K562 (cell line): ENCODE data around the gene KIT. TPM values are rescaled to one million over a fixed set of nuclear protein-coding genes. Genes with fewer than 3 reads are reported as not detected.

Source experiments
- ATAC-seq: fragments of 200-7000 bp; cut with Tn5 transposase; 3 replicates; pipeline ENCODE4 v1.9.1; 2020; ENCODE audit warnings: moderate library complexity
- BruUV-seq: library from RNA; stranded (reverse); fragments of 400-500 nt; replicated peaks from 2 replicates; lab custom pipeline; 2021; lab: Mats Ljungman, UMichigan
- CTCF ChIA-PET: fragments of 300-600 bp; formaldehyde crosslinking; extraction: SDS; loops from one replicate; lab custom pipeline; 2021; ENCODE audit warnings: low intra/inter-chr PET ratio; lab: Yijun Ruan, JAX
- POLR2A ChIA-PET: fragments of 300-600, 350-650 bp; sonication (Branson Sonifier 250); formaldehyde crosslinking; extraction: SDS; loops from one replicate; lab custom pipeline; 2021; ENCODE audit warnings: antibody characterized with exemption, inconsistent platforms; lab: Yijun Ruan, JAX
- DNase-seq, 4 experiments: peaks; one replicate each; pipeline versions ENCODE4 v3.0.0 to v3.0.0-alpha.2; 2011 to 2018; ENCODE audit warnings: low spot score in 3 of 4, mixed read lengths in 3 of 4; ENCODE audit errors: extremely low read depth in 1 of 4
- FAIRE-seq: peaks from 2 replicates; lab custom pipeline; 2011; peaks lifted over from hg19 to GRCh38; lab: Jason Lieb, UNC
- H2AFZ ChIP-seq: 2 replicates; pipeline ENCODE4 v1.6.0; 2011; ENCODE audit warnings: low read depth, low read length, control low read depth, inconsistent platforms
- H3K27ac ChIP-seq: fragments of 200-600 bp; 3 replicates; pipeline ENCODE4 v1.8.0; 2011; ENCODE audit warnings: low read depth, mild to moderate bottlenecking, control low read depth, inconsistent platforms, low read length, moderate library complexity, mixed read lengths; ENCODE audit errors: extremely low read depth
- H3K27me3 ChIP-seq, 2 experiments: fragments of 300-600 bp in 1 of 2; 2 replicates in 1 of 2; 3 replicates in 1 of 2; pipeline versions ENCODE4 v1.6.0 to v1.8.0; 2011; ENCODE audit warnings: inconsistent platforms in 2 of 2, low read length in 2 of 2, mild to moderate bottlenecking in 1 of 2, mixed read lengths in 1 of 2, moderate library complexity in 1 of 2; ENCODE audit not compliant: control insufficient read depth in 2 of 2, insufficient read depth in 2 of 2
- H3K36me3 ChIP-seq: fragments of 300-600 bp; 3 replicates; pipeline ENCODE4 v1.8.0; 2011; ENCODE audit warnings: mild to moderate bottlenecking, low read length, inconsistent platforms; ENCODE audit not compliant: control insufficient read depth, insufficient read depth
- H3K4me1 ChIP-seq, 2 experiments: fragments of 200-600 bp in 1 of 2; replicated peaks in 1 of 2; 2 replicates in 1 of 2; 3 replicates in 1 of 2; pipeline versions ENCODE4 v1.5.1 to v1.8.0; 2011; ENCODE audit warnings: inconsistent platforms in 2 of 2, low read length in 2 of 2, mild to moderate bottlenecking in 1 of 2, mixed read lengths in 1 of 2, moderate library complexity in 1 of 2; ENCODE audit not compliant: control insufficient read depth in 2 of 2, insufficient read depth in 2 of 2
- H3K4me2 ChIP-seq: 2 replicates; pipeline ENCODE4 v1.6.1; 2011; ENCODE audit warnings: low read length, control low read depth, inconsistent platforms, mixed read lengths; ENCODE audit not compliant: insufficient read depth
- H3K4me3 ChIP-seq: fragments of 200-600 bp; sonication (generic), shearing (Covaris generic); 2 replicates; pipeline ENCODE4 v1.5.1; 2016; ENCODE audit warnings: control low read depth, inconsistent platforms
- H3K79me2 ChIP-seq: fragments of 200-600 bp; 3 replicates; pipeline ENCODE4 v1.8.0; 2011; ENCODE audit warnings: low read length, inconsistent platforms; ENCODE audit not compliant: control insufficient read depth, insufficient read depth
- H3K9ac ChIP-seq, 2 experiments: 2 replicates each; pipeline versions ENCODE4 v1.6.0 to v1.6.1; 2011; ENCODE audit warnings: low read depth in 2 of 2, low read length in 2 of 2, control low read depth in 1 of 2, inconsistent platforms in 1 of 2, mild to moderate bottlenecking in 1 of 2, mixed read lengths in 1 of 2; ENCODE audit not compliant: insufficient read depth in 1 of 2
- H3K9me1 ChIP-seq: one replicate; pipeline ENCODE4 v1.6.0; 2011; ENCODE audit warnings: inconsistent platforms, mild to moderate bottlenecking, low read length, moderate library complexity; ENCODE audit not compliant: control insufficient read depth, insufficient read depth
- H3K9me3 ChIP-seq: replicated peaks from 2 replicates; pipeline ENCODE4 v1.5.1; 2011; ENCODE audit warnings: low read depth, low read length, inconsistent platforms; ENCODE audit not compliant: control insufficient read depth, insufficient read depth
- H4K20me1 ChIP-seq: replicated peaks from 2 replicates; pipeline ENCODE4 v1.6.1; 2011; ENCODE audit warnings: low read length, inconsistent platforms, mixed read lengths; ENCODE audit not compliant: control insufficient read depth, insufficient read depth
- ARID3A ChIP-seq: IDR thresholded peaks from 2 replicates; pipeline ENCODE4 v1.6.1; 2012; ENCODE audit warnings: low read depth, low read length, improper control_type of control experiment, borderline replicate concordance
- FOXJ3 ChIP-seq: sonication (generic); formaldehyde crosslinking; IDR thresholded peaks from 2 replicates; pipeline ENCODE4 v1.4.0; 2020; ENCODE audit warnings: mild to moderate bottlenecking, missing genetic modification reagents
- NCOA4 ChIP-seq: fragments of 450-650 bp; IDR thresholded peaks from 2 replicates; pipeline ENCODE4 v1.6.1; 2018; ENCODE audit warnings: mild to moderate bottlenecking; ENCODE audit not compliant: partially characterized antibody
- THRAP3 ChIP-seq: fragments of 450-650 bp; IDR thresholded peaks from 2 replicates; pipeline ENCODE4 v1.6.1; 2016; ENCODE audit warnings: mild to moderate bottlenecking, inconsistent platforms, borderline replicate concordance
- ZSCAN29 ChIP-seq: fragments of 450-650 bp; IDR thresholded peaks from 2 replicates; pipeline ENCODE4 v1.6.1; 2017
- WGBS: fragments of 100-300 bp; shearing (Covaris generic); methylation state at CpG from one replicate; pipeline ENCODE4 v1.1.6; 2016; ENCODE audit warnings: low coverage, mixed read lengths; ENCODE audit not compliant: insufficient coverage; ENCODE audit errors: missing lambda C conversion rate; 5-methylcytosine and 5-hydroxymethylcytosine counted together
- in situ Hi-C: fragments of 300-500 bp; cut with MboI; formaldehyde crosslinking; loops from 4 replicates; pipeline ENCODE4 v1.15.0; 2018; ENCODE audit warnings: inconsistent platforms, mixed read lengths
- intact Hi-C: fragments of 100-400 bp; cut with micrococcal nuclease; formaldehyde crosslinking; loops from 2 replicates; pipeline ENCODE4 v1.14.2; 2022
- polyA plus RNA-seq, 8 experiments: library from polyadenylated mRNA; depleted of rRNA in 4 of 8; stranded (reverse) in 5 of 8; unstranded in 3 of 8; fragments of >200 nt; fragmentation: Nextera tagmentation in 2 of 8; fragmentation: Illumina TruSeq in 1 of 8; extraction: Ambion mirVana in 2 of 8; extraction: Trizol in 1 of 8; gene quantifications; 2 replicates each; pipeline versions ENCODE4 v1.2.1 to v1.2.3, GENCODE V29; 2011 to 2014; ENCODE audit warnings: inconsistent platforms in 1 of 8, missing spikeins in 1 of 8
- total RNA-seq, 7 experiments: library from RNA; depleted of rRNA in 6 of 7; stranded (reverse); fragments of >200 nt in 6 of 7; fragmentation: Illumina TruSeq in 2 of 7; extraction: Trizol in 2 of 7; gene quantifications; 2 replicates each; pipeline versions ENCODE4 v1.2.1 to v1.2.3, GENCODE V29; 2011 to 2021; ENCODE audit warnings: low replicate concordance in 1 of 7

The KIT gene
- total and polyA plus RNA-seq, 9 of the 15 experiments (the other 6 are each of a cell fraction or from before 2014, with no cell fraction given): 0.27 to 5.6 (median 0.57) TPM

- WGBS: 14% methylated on average over 6 of the region's 6 CpGs
- no peak for TF ChIP-seq ARID3A
- no peak for TF ChIP-seq ZSCAN29
- TF ChIP-seq FOXJ3: no peak
- TF ChIP-seq THRAP3: no peak
- no peak for TF ChIP-seq NCOA4
- Histone ChIP-seq H3K27me3 (peaks cover 0 to 4% of the 10 kb centered on the region in 2 experiments; a peak in 1 of 5 replicates), H3K4me3 (no peak overlapping the region), H2AFZ (no peak overlapping the region), H3K4me2 (no peak overlapping the region), H3K9ac (no peak overlapping the region), H3K4me1 (no peaks in the 10 kb centered on the region), H3K79me2 (no peaks in the 10 kb centered on the region), H4K20me1 (no peaks in the 10 kb centered on the region), H3K9me3 (no peaks in the 10 kb centered on the region), H3K9me1 (no peaks in the 10 kb centered on the region), H3K36me3 (no peaks in the 10 kb centered on the region), H3K27ac (no peak overlapping the region)
- no TSS peak for BruUV-seq
- ChIA-PET CTCF (no interaction called here), POLR2A (interaction anchor here (0.9 to 1.0 kb wide), 2 partner anchors 15 to 16 kb away, joined by 3 read pairs; no protein-coding TSS in a partner anchor)
- DNase-seq (no peak), ATAC-seq (no peak), FAIRE-seq (no peak)
- in situ Hi-C loops (no loop called here), intact Hi-C loops (no loop called here)
Observed at GRCh38 chr4:54643958-54644751, 13.6 kb upstream of the KIT start.
